Stimulated activated CD8-positive, alpha-beta memory T cell treated with anti-CD3 and anti-CD28 coated beads, Interleukin-12 subunit alpha, Interleukin-12 subunit beta, amount 100 ng/mL, for 24 hours (primary cell): ENCODE data around the gene VASP.

Source experiments
- DNase-seq: peaks from one replicate; pipeline ENCODE4 v3.0.0-alpha.2; 2020; ENCODE audit errors: extremely low read depth

VASP gene

GRCh38 chr19:45506989-45507871 lies at the start of gene VASP:
Gene VASP, plus strand, starts transcription at chr19:45507479. Its CDS starts 293 bp downstream, at chr19:45507772.
- peak; percentile 77 for DNase-seq

GRCh38 chr19:45457776-45458175 lies 49.5 kb upstream of the VASP start:
- no peak for DNase-seq

GRCh38 chr19:45460807-45461347 lies 46.4 kb upstream of the VASP start:
- no peak for DNase-seq

GRCh38 chr19:45462174-45462573 lies 45.1 kb upstream of the VASP start:
- DNase-seq: no peak

GRCh38 chr19:45463241-45463640 lies 44.0 kb upstream of the VASP start:
- no peak for DNase-seq

- DNase-seq: no peak
These were observed 43.0 kb upstream of the VASP start for GRCh38 chr19:45464274-45464673.

GRCh38 chr19:45464852-45465441 lies 42.3 kb upstream of the VASP start:
- DNase-seq: no peak

GRCh38 chr19:45467115-45467455 lies 40.2 kb upstream of the VASP start:
- no peak for DNase-seq

- DNase-seq: peak; percentile 80
These were observed 39.7 kb upstream of the VASP start, which contains the start of gene FOSB for GRCh38 chr19:45467456-45468158. Gene FOSB, plus strand, starts transcription at chr19:45467996. Its CDS starts 591 bp downstream, at chr19:45468587.

- no peak for DNase-seq
These were observed 39.1 kb upstream of the VASP start for GRCh38 chr19:45468159-45468651.

GRCh38 chr19:45468803-45469131 lies 38.5 kb upstream of the VASP start:
- no peak for DNase-seq

- DNase-seq: peak; percentile 77
These were observed 37.9 kb upstream of the VASP start for GRCh38 chr19:45469132-45469944.

- DNase-seq: no peak
These were observed 37.1 kb upstream of the VASP start for GRCh38 chr19:45469945-45470761.

- no peak for DNase-seq
These were observed 36.6 kb upstream of the VASP start for GRCh38 chr19:45470762-45471081.

GRCh38 chr19:45471111-45471930 lies 36.0 kb upstream of the VASP start:
- DNase-seq: no peak

- no peak for DNase-seq
These were observed 35.2 kb upstream of the VASP start for GRCh38 chr19:45471931-45472562.

- DNase-seq: no peak
These were observed 34.5 kb upstream of the VASP start for GRCh38 chr19:45472563-45473366.

GRCh38 chr19:45473367-45473681 lies 34.0 kb upstream of the VASP start:
- no peak for DNase-seq
